ENCODE results near the gene ULBP2.
"Not testable (repeated sequence)": the region's sequence is repeated elsewhere in the genome, so short reads cannot be mapped to it uniquely, and the experiment has no call there.

ULBP2 gene

GRCh38 chr6:149927025-149927424, 14.8 kb upstream of the ULBP2 start:
- not testable (repeated sequence) for DNase-seq (ENCODE audit: low read depth in 2 of 2)

- no peak for DNase-seq (ENCODE audit: low read depth in 2 of 2)
These were observed 12.4 kb upstream of the ULBP2 start for GRCh38 chr6:149929422-149929821.

DNA sequence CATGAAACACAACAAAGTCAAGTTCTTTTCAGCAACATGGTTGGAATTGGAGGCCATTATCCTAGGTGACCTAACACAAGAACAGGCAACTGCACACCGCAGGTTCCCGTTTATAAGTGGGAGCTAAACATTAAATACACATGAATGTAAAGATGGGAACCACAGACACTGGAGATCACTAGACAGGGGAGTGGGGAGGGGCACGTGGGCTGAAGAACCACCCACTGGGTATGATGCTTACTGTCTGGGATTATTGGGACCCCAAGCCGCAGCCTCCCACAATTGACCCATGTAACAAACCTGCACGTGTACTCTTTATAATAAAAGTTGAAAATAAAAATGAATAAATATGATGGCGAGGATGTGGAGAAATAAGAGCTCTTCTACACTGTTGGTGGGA, 10.3 kb upstream of the ULBP2 start:
- DNase-seq (ENCODE audit: low read depth in 2 of 2): no peak

DNA sequence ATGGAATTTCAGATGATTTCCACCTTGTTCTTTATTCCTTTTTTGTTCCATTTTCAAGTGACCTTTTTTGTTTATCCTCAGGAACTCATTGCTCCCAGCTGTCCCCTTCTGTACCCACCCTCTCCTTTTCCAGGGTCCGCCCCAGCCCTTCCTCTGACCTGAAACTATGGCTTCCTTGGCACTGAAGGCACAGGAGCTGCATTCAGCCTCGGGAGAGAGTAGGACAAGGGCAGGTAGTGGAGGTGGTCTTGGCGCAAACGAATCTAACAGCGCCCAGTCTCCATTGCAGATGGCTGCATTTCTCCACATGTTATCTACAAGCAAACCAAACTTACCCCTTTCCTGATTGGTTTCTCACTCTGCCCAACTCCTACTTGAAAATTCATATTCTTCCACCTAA, 8.8 kb upstream of the ULBP2 start:
- no peak for DNase-seq (ENCODE audit: low read depth in 2 of 2)

DNA sequence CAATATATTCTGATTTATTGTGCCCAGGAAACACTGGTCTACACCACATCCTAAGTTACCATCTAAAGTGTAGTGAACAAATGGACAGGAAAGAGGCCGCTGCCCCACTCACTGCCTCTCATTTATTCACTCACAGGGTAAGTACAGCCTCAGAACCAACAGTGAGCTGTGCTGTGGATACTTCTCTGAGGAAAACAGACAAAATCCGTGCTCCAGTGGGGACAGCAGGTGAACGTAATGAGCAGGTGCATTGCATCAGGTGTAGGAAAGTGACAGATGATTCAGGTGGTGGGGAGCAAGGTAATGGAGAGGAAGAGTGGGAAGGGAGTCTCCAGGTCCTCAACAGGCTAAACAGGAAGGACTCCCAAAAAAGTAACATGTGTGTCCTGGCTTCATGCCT, 8.4 kb upstream of the ULBP2 start:
- DNase-seq (ENCODE audit: low read depth in 2 of 2): no peak

- peak in 1 of 2 donors; percentile 47 for DNase-seq (ENCODE audit: low read depth in 2 of 2)
These were observed 7.3 kb upstream of the ULBP2 start for GRCh38 chr6:149934249-149935156.

- no peak for DNase-seq (ENCODE audit: low read depth in 2 of 2)
These were observed 6.6 kb upstream of the ULBP2 start for GRCh38 chr6:149935246-149935645.

DNA sequence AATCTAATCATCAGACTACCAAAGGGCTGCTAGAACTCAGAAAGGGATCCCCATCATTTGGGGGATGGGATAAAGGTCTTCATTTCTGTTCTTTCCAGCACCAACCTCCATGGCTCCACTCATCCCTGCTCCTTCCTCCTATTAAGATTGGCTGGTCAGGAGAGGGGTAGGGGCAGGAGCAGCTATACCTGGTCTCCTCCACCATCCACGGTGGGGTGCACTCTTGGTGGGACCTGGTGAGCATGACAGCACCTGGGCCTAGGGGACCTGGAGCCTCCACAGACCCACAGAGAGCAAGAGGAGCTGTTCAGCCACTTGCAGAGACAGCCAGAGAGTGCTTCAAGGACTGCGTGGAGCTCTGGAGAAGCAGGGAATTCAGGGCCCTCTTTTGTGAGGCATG, 6.1 kb upstream of the ULBP2 start:
- no peak for DNase-seq (ENCODE audit: low read depth in 2 of 2)

DNA sequence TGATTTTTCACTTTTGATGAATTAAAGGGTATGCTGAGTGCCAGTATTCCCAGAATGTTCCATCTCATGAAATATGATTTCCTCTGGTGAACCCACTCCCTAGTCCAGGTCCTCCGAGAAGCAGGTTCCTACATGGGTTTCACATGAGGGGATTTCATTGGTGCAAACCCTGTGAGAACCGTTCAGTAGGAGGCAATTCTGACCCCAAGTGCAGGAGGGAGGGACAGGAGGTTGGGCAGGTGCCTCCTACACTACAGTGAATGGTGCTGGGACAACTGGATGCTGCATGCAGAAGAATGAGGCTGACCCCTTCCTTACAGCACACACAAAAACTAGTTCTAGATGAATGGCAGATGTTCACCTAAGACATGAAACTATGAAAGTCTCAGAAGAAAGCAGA, 5.1 kb upstream of the ULBP2 start:
- no peak for DNase-seq (ENCODE audit: low read depth in 2 of 2)

DNA sequence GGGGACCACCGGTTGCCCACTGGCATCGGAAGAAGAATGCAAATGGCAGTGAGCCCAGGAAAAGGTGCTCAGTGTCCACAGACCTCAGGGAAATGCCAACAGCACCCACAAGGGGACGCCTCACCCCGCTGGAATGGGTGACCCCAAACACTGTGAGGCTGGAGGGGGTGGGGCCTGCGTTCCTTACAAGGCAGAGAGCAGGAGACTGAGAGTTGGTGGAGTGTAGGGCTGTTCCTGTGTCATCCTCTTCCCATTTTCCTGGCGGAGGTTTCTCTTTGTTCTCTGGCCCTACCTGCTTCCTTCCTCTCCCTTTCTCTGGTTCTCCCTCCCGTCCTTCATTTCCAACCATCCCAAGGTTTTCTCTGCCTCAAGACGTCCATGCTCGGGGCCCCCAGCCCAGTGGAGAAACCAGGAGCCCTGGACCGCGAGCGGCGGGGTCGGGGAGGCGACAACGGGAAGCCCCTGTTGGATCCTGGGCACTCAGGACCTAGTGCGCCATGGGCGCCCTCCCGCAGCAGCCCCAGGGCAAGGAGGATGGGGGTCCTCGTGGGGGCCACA, 3.7 kb upstream of the ULBP2 start:
- DNase-seq (ENCODE audit: low read depth in 2 of 2): not testable (repeated sequence)

DNA sequence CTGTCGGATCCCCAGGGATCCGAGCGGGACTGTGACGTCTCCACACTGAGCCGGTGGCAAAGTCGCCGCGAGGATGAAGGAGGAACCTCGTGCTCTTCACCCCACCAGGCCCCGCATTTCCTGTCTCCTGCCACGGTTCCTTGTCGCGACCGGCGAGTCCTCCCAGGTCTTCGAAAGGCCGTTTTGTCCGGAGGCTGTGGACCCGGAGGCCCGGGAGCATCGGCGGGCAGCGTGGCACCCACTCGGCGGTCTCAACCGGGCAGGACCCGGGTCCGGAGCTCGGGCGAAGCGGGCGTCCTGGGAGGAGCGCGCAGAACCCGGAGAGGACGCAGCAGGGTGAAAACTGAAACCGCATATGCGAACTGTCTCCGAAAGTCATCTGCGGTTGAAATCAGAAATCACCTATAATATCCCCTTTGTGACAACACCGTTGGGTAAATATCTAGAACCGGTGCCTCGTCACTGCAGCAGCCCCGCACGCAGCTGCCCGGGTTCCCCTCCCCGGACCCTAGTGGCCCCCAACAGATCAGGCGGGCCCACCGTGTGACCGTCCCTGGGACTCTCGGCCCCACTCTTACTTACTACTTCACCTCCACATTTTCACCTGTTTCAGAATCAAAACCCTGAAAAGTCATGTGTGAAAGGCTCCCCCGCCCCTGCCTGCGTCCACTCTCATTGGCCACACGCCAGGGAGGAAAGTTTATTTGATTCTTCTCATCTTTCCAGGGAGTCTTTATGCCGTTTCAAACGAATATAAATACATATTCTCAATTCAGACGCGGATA, 3.1 kb upstream of the ULBP2 start:
- peak in 1 of 2 donors; percentile 20 for DNase-seq (ENCODE audit: low read depth in 2 of 2)

DNA sequence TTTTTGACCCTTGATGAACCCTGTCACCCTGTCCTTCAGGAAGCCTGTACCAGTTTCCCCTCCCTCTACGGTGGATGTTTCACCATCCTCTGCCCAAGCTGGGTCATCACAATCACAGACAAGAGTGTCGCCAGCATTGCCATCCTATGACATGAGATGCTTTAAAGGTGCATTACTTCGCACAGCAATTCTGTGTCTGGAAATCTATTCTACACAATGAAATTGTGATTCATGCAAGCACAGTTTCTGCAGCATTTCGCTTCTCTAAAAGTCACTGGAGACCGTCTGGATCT, 2.5 kb upstream of the ULBP2 start:
- no peak for DNase-seq (ENCODE audit: low read depth in 2 of 2)

GRCh38 chr6:149939909-149940671, 1.7 kb upstream of the ULBP2 start:
- no peak for DNase-seq (ENCODE audit: low read depth in 2 of 2)

DNA sequence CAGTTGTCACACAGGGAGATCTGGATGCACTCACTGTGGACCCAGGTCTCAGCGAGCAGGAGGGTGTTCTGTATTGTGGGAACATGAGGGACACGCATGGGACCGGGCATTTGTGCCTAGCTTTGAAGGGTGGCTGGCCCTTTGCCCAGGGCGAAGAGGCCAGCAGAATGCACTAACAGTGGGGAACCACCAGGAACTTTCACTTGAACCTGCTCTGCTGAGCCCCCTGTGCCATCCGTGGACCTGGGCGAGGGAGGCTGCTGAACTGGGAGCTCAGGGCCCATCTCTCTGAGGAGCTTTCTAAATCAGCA, 1.2 kb upstream of the ULBP2 start:
- no peak for DNase-seq (ENCODE audit: low read depth in 2 of 2)

DNA sequence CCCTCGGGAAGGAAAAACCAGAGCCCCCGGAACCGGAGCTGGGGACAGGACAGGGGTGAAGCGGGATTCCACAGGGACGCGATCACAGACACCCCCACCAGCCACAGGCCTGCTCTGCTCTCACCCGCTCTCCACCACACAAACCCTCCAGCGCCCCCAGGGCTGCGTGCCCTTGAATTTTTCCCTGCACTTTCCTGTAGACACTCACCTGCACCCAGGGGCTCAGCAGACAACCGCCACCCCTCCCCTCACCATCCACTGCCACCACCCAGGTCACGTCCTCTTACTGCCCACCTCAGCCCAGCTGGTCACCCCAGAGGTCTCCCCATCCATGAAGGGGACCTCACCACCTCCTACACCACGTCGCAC, 631 bp downstream of the ULBP2 start:
- DNase-seq (ENCODE audit: low read depth in 2 of 2): no peak

DNA sequence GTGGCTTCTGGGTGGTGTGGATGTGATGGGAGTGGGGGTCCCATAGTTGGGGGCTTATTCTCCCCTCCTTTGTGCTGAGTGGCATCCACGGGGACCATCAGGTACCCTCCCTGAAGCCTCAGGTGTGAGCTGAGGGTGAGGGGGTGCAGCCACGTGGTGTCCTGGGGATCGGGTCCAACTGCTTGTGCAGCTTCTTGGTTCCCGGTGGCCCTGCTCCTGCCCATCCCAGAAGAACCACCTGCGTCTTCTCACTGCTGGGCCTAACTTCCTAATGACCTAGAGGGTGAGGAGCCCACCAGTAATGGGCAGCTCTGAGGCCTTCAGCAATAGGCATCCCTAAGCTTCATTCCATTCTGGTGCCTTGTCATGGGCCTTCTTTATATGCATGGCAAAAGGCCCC, 1.5 kb downstream of the ULBP2 start:
- not testable (repeated sequence) for DNase-seq (ENCODE audit: low read depth in 2 of 2)

DNA sequence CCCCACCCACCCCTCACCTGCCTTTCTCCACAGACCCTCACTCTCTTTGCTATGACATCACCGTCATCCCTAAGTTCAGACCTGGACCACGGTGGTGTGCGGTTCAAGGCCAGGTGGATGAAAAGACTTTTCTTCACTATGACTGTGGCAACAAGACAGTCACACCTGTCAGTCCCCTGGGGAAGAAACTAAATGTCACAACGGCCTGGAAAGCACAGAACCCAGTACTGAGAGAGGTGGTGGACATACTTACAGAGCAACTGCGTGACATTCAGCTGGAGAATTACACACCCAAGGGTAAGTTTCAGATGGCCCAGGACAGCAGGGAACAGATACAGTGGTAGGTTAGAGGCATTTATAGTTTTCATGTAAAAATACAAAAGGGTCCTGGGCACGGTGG, 3.5 kb downstream of the ULBP2 start:
- DNase-seq (ENCODE audit: low read depth in 2 of 2): not testable (repeated sequence)

DNA sequence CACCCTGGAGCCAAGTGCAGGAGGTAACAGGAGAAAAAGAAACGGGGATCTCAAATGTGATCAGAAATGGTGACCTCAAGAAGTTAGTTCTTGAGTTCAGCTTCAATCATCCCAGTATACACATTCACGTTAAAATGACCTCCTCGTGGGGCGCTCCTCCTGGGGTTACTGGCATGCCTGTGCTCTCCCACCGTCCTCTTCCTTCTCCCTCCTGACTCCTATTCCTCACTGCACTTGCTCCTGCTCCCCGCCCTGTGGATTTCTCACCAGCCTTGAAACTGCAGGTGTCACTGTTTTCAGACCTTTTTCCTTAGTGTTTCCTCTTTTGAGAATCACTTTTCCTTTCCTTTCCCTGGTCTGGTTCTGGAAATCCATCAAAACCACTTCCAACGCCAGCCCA, 4.8 kb downstream of the ULBP2 start:
- not testable (repeated sequence) for DNase-seq (ENCODE audit: low read depth in 2 of 2)

DNA sequence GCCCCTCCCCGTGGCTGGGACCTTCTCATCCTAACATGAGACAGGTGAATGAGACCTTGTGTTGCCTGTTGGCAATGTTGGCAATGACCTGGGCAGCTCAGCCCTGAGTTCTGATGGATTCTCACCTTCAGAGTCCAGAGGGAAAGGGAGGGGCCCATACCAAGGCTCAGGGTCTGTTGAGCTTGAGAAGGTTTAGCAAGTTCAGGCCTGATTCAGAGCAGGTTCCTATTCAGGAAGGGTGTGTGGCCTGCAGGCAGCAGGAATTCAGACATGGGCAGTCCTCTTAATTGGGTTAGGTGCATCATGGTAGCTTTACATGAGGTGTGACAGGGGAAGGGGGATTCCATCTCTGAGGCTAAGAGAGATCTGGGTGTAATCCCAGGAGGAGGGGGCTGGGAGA, 5.7 kb downstream of the ULBP2 start:
- not testable (repeated sequence) for DNase-seq (ENCODE audit: low read depth in 2 of 2)

GRCh38 chr6:149948011-149948410, 6.2 kb downstream of the ULBP2 start:
- DNase-seq (ENCODE audit: low read depth in 2 of 2): no peak

GRCh38 chr6:149948616-149949015, 6.8 kb downstream of the ULBP2 start:
- no peak for DNase-seq (ENCODE audit: low read depth in 2 of 2)

- no peak for DNase-seq (ENCODE audit: low read depth in 2 of 2)
These were observed 8.6 kb downstream of the ULBP2 start for GRCh38 chr6:149950423-149950822.
